ENCODE measurements around the gene VASN. TPM values are rescaled to one million over a fixed set of nuclear protein-coding genes. Genes with fewer than 3 reads are reported as not detected.

Gene VASN
- total RNA-seq, 2 experiments from 2014 or later = not detected

GRCh38 chr16:4324492-4325252 is 47.0 kb upstream of the VASN start:
- CTCF ChIA-PET = interaction anchor here (0.5 to 3.7 kb wide), 6 partner anchors 13 to 121 kb away, joined by 3 to 23 read pairs (median 4); no protein-coding TSS in a partner anchor
- Mint-ChIP-seq H3K9me3 (no peaks in the 10 kb centered on the region), H3K4me3 (no peak overlapping the region), H3K27me3 (no peaks in the 10 kb centered on the region), H3K27ac (no peak overlapping the region), H3K4me1 (ENCODE audit: low read depth) (peaks cover 4% of the 10 kb centered on the region), H3K36me3 (ENCODE audit: low read depth) (no peaks in the 10 kb centered on the region)
- DNase-seq (no peak), ATAC-seq (no peak)
- POLR2A ChIA-PET = no interaction called here
- TF ChIP-seq CTCF (IDR thresholded peaks at IDR 0.05) = no peak
- intact Hi-C loops (cut with micrococcal nuclease) = no loop called here

- no peaks in the 10 kb centered on the region for H3K36me3 Mint-ChIP-seq (ENCODE audit: low read depth)
- H3K27me3 Mint-ChIP-seq = no peaks in the 10 kb centered on the region
- no peak overlapping the region for H3K4me3 Mint-ChIP-seq
- intact Hi-C loops (cut with micrococcal nuclease) = no loop called here
- no peaks in the 10 kb centered on the region for H3K9me3 Mint-ChIP-seq
- POLR2A ChIA-PET = interaction anchor here (0.6 to 1.1 kb wide), 2 partner anchors 54 to 290 kb away, joined by 3 read pairs; no protein-coding TSS in a partner anchor
- DNase-seq (no peak), ATAC-seq (no peak)
- CTCF ChIA-PET = interaction anchor here (1.4 to 3.7 kb wide), 3 partner anchors 18 to 72 kb away, joined by 3 to 23 read pairs (median 4); no protein-coding TSS in a partner anchor
- TF ChIP-seq CTCF (IDR thresholded peaks at IDR 0.05) = no peak
- no peak overlapping the region for H3K27ac Mint-ChIP-seq
- H3K4me1 Mint-ChIP-seq (ENCODE audit: low read depth) = peaks cover 4% of the 10 kb centered on the region
Measured at GRCh38 chr16:4325253-4325758, 46.3 kb upstream of the VASN start.

GRCh38 chr16:4327386-4328045 is 44.1 kb upstream of the VASN start:
- no peaks in the 10 kb centered on the region for H3K9me3 Mint-ChIP-seq
- ChIA-PET POLR2A (interaction anchor here (0.9 to 1.2 kb wide), 3 partner anchors 10 to 22 kb away, joined by 3 to 4 read pairs (median 3); no protein-coding TSS in a partner anchor), CTCF (interaction anchor here (0.8 to 6.6 kb wide), 17 partner anchors 9 to 73 kb away, joined by 3 to 54 read pairs (median 5); partner anchors contain the start of genes GLIS2 and TFAP4)
- DNase-seq (no peak), ATAC-seq (peak; percentile 26)
- intact Hi-C loops (cut with micrococcal nuclease) = no loop called here
- no peaks in the 10 kb centered on the region for H3K36me3 Mint-ChIP-seq (ENCODE audit: low read depth)
- H3K4me3 Mint-ChIP-seq = no peak overlapping the region
- H3K27me3 Mint-ChIP-seq = no peaks in the 10 kb centered on the region
- H3K4me1 Mint-ChIP-seq (ENCODE audit: low read depth) = peaks cover 4% of the 10 kb centered on the region
- H3K27ac Mint-ChIP-seq = no peak overlapping the region
- TF ChIP-seq CTCF (IDR thresholded peaks at IDR 0.05) = no peak

GRCh38 chr16:4328046-4328781 is 43.4 kb upstream of the VASN start:
- ATAC-seq (peak; percentile 83), DNase-seq (peak; percentile 74)
- no peaks in the 10 kb centered on the region for H3K9me3 Mint-ChIP-seq
- H3K27me3 Mint-ChIP-seq = no peaks in the 10 kb centered on the region
- intact Hi-C loops (cut with micrococcal nuclease) = no loop called here
- no peak overlapping the region for H3K27ac Mint-ChIP-seq
- CTCF ChIA-PET = interaction anchor here (0.8 to 6.6 kb wide), 17 partner anchors 9 to 128 kb away, joined by 3 to 54 read pairs (median 5); partner anchors contain the start of genes GLIS2 and TFAP4
- H3K4me1 Mint-ChIP-seq (ENCODE audit: low read depth) = peaks cover 4% of the 10 kb centered on the region
- H3K36me3 Mint-ChIP-seq (ENCODE audit: low read depth) = no peaks in the 10 kb centered on the region
- POLR2A ChIA-PET = interaction anchor here (0.9 to 1.2 kb wide), 4 partner anchors 9 to 57 kb away, joined by 3 to 5 read pairs (median 4); no protein-coding TSS in a partner anchor
- peak; percentile 70 for TF ChIP-seq CTCF (IDR thresholded peaks at IDR 0.05)
- peak overlapping the region; percentile 32 for H3K4me3 Mint-ChIP-seq

Measured in activated CD8-positive, alpha-beta T cell treated with anti-CD3 and anti-CD28 coated beads for 36 hours (primary cell).